ENCODE measurements around the gene FUT8. TPM values are rescaled to one million over a fixed set of nuclear protein-coding genes. Genes with fewer than 3 reads are reported as not detected.

The FUT8 gene
- total RNA-seq, 1 donor from 2014 or later, result 7.8 TPM

DNA sequence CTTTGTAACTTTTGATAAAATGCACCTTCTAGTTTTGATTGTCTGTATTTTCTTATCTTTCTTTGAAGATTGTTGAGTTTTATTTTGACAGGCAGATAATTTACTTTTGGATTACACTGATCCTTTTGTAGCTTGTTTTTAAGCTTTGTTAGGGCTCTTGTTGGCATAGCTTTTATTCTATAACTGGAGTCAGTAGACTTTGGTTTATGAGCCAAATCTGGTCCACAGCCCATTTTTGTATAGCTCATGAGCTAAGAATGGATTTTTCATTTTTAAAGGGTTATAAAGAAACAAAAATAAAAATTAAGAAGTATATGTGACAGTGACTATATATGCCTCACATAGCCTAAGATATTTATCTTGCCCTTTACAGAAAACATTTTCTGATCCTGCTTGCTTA lies 142.3 kb downstream of the FUT8 start:
- DNase-seq, result no peak
- TF ChIP-seq, protein P1, sequence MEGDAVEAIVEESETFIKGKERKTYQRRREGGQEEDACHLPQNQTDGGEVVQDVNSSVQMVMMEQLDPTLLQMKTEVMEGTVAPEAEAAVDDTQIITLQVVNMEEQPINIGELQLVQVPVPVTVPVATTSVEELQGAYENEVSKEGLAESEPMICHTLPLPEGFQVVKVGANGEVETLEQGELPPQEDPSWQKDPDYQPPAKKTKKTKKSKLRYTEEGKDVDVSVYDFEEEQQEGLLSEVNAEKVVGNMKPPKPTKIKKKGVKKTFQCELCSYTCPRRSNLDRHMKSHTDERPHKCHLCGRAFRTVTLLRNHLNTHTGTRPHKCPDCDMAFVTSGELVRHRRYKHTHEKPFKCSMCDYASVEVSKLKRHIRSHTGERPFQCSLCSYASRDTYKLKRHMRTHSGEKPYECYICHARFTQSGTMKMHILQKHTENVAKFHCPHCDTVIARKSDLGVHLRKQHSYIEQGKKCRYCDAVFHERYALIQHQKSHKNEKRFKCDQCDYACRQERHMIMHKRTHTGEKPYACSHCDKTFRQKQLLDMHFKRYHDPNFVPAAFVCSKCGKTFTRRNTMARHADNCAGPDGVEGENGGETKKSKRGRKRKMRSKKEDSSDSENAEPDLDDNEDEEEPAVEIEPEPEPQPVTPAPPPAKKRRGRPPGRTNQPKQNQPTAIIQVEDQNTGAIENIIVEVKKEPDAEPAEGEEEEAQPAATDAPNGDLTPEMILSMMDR (IDR thresholded peaks at IDR 0.05; ENCODE audit: borderline replicate concordance), result no peak
- H3K27me3 ChIP-seq (ENCODE audit: low read depth), result no peaks in the 10 kb centered on the region
- H3K4me1 ChIP-seq, result peaks cover 17% of the 10 kb centered on the region
- H3K27ac ChIP-seq (replicated peaks), result no peak overlapping the region
- no peaks in the 10 kb centered on the region for H3K9me3 ChIP-seq (replicated peaks)
- H3K36me3 ChIP-seq, result no peaks in the 10 kb centered on the region
- intact Hi-C loops (cut with micrococcal nuclease), result no loop called here
- H3K4me3 ChIP-seq, result no peak overlapping the region

DNA sequence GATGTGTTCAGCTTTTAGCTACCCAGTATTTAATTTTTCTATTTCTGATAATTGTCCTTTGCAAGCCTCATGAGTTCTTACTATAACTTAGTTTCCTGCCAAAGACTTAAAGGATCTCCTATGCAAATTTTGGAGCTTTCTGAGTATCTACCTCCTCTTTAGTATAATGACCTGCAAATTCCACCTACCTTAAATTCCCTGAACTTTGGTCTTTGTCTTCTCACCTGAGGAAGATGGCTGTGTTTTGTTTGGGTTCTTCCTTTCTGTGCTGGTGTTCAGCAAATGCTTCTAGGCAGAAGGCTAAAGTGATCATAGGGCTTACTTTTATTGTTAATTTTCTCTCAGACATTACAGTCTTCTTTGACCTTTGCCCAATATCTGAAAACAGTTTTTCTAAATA lies 142.8 kb downstream of the FUT8 start:
- H3K4me1 ChIP-seq, result peaks cover 17% of the 10 kb centered on the region
- no peaks in the 10 kb centered on the region for H3K27me3 ChIP-seq (ENCODE audit: low read depth)
- no peak for DNase-seq
- intact Hi-C loops (cut with micrococcal nuclease), result no loop called here
- no peak overlapping the region for H3K4me3 ChIP-seq
- no peaks in the 10 kb centered on the region for H3K36me3 ChIP-seq
- H3K9me3 ChIP-seq (replicated peaks), result no peaks in the 10 kb centered on the region
- TF ChIP-seq, protein P1 (IDR thresholded peaks at IDR 0.05; ENCODE audit: borderline replicate concordance), result no peak
- H3K27ac ChIP-seq (replicated peaks), result no peak overlapping the region

DNA sequence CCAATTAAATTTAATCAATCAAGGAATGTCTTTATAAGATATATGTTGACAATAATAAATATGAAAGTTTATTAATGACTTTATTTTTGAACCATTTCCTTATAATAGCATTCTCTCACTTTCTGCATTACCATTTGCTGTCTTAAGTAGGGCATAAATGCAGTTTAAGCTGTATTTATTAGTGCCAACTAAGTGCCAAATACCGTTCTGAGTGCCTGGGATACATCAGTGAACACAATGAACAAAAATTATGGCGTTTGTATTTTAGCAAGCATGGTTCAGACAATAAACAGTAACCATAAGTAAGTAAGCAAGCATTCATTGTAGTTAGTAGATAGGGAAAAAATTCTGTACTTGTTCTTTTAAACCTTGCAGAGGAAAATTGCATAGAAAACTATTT lies 145.8 kb downstream of the FUT8 start:
- Histone ChIP-seq H3K27me3 (ENCODE audit: low read depth) (no peaks in the 10 kb centered on the region), H3K4me1 (peaks cover 17% of the 10 kb centered on the region), H3K27ac (replicated peaks) (no peak overlapping the region), H3K36me3 (peaks cover 7% of the 10 kb centered on the region), H3K9me3 (replicated peaks) (no peaks in the 10 kb centered on the region), H3K4me3 (no peak overlapping the region)
- TF ChIP-seq, protein P1 (IDR thresholded peaks at IDR 0.05; ENCODE audit: borderline replicate concordance), result no peak
- no peak for DNase-seq
- intact Hi-C loops (cut with micrococcal nuclease), result no loop called here

DNA sequence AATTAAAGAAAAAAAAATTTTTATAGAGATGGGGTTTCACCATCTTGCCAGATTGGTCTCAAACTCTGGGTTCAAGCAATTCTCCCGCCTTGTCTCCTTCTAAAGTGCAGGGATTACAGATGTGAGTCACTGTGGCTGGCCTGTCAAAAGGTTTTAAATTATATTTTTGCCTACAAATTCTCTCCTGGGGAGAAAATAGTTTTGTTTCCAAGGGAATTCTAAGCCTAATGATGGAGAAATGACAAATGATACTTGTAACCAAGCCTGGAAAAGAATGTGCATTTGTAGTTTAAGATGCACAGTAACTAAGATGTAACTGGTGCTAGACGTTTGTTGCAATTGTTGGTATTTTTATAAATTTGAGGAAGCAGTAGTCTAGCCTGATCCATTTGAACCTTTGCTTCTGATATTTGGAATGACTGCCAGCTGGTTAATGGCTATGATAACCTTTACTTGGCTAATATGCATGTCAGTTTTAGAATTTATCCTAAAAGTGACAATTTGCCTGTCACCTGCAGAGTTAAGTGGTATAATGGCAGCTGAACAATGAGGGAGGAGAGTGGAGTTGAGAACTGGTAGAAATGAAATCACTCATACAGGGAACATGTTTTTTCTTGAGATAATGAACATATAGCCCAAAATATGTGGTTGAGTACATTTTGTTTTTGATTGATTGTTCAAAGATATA lies 148.0 kb downstream of the FUT8 start:
- Histone ChIP-seq H3K4me3 (no peak overlapping the region), H3K27me3 (ENCODE audit: low read depth) (no peaks in the 10 kb centered on the region), H3K4me1 (peaks cover 17% of the 10 kb centered on the region), H3K36me3 (peaks cover 7% of the 10 kb centered on the region), H3K27ac (replicated peaks) (no peak overlapping the region), H3K9me3 (replicated peaks) (no peaks in the 10 kb centered on the region)
- intact Hi-C loops (cut with micrococcal nuclease), result no loop called here
- DNase-seq, result no peak
- TF ChIP-seq, protein P1 (IDR thresholded peaks at IDR 0.05; ENCODE audit: borderline replicate concordance), result no peak

DNA sequence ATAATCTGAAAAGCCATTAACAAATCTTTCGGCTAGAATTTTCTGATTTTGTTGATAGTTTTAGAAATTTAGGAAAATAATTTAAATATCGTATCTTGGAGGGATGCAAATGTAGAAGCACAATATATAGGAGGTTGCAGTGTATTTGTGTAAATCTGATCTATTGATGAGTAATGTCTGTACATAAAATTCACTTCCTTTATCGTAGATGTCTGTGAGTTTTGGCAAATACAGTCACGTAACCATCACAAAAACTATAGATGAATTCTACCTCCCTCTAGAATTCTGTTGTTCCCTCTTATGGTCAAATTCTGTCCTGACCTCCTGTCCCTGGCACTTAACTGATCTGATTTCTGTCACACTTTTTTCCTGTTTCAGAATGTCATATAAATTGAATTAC lies 151.8 kb downstream of the FUT8 start:
- Histone ChIP-seq H3K27ac (replicated peaks) (no peak overlapping the region), H3K9me3 (replicated peaks) (no peaks in the 10 kb centered on the region), H3K4me1 (peaks cover 8% of the 10 kb centered on the region), H3K27me3 (ENCODE audit: low read depth) (no peaks in the 10 kb centered on the region), H3K4me3 (no peak overlapping the region), H3K36me3 (peaks cover 7% of the 10 kb centered on the region)
- TF ChIP-seq, protein P1 (IDR thresholded peaks at IDR 0.05; ENCODE audit: borderline replicate concordance), result no peak
- no peak for DNase-seq
- intact Hi-C loops (cut with micrococcal nuclease), result no loop called here
